ENCODE measurements around the gene FARS2. TPM values are rescaled to one million over a fixed set of nuclear protein-coding genes. Genes with fewer than 3 reads are reported as not detected.

FARS2 gene
- total and polyA plus RNA-seq, 12 donors: 7.6 to 22.4 (median 20.8) TPM

- no peak for DNase-seq
- H3K9me3 ChIP-seq: peaks cover 0 to 7% (median 0%) of the 10 kb centered on the region in 11 donors
- ATAC-seq: peak in 6 of 8 donors; percentile 27 to 83 (median 44)
- peaks cover 0 to 15% (median 0%) of the 10 kb centered on the region in 9 donors for H3K4me1 ChIP-seq
- TF ChIP-seq CTCF (IDR thresholded peaks at IDR 0.05): no peak
- intact Hi-C loops (cut with DNase I): no loop called here
- H3K27ac ChIP-seq: no peak overlapping the region
- no peak overlapping the region for H3K4me3 ChIP-seq
- 64 to 75% methylated on average over 11 of the region's 11 CpGs for WGBS, 2 donors
- H3K27me3 ChIP-seq: no peaks in the 10 kb centered on the region
- peaks cover 0 to 3% (median 0%) of the 10 kb centered on the region in 9 donors for H3K36me3 ChIP-seq
Measured at GRCh38 chr6:5343998-5344397, 82.7 kb downstream of the FARS2 start.

GRCh38 chr6:5345324-5345723 is 84.0 kb downstream of the FARS2 start:
- Histone ChIP-seq H3K27me3 (no peaks in the 10 kb centered on the region), H3K36me3 (peaks cover 0 to 3% (median 0%) of the 10 kb centered on the region in 9 donors), H3K4me3 (no peak overlapping the region), H3K27ac (no peak overlapping the region), H3K4me1 (peaks cover 0 to 12% (median 0%) of the 10 kb centered on the region in 9 donors), H3K9me3 (peaks cover 0 to 12% (median 0%) of the 10 kb centered on the region in 11 donors)
- intact Hi-C loops (cut with DNase I): no loop called here
- TF ChIP-seq CTCF (IDR thresholded peaks at IDR 0.05): no peak
- 87 to 91% methylated on average over 6 of the region's 6 CpGs for WGBS, 2 donors
- ATAC-seq: peak in 1 of 8 donors; percentile 44
- DNase-seq: no peak

- peaks cover 0 to 12% (median 0%) of the 10 kb centered on the region in 11 donors for H3K9me3 ChIP-seq
- DNase-seq: no peak
- TF ChIP-seq CTCF (IDR thresholded peaks at IDR 0.05): no peak
- intact Hi-C loops (cut with DNase I): no loop called here
- no peaks in the 10 kb centered on the region for H3K4me1 ChIP-seq
- H3K36me3 ChIP-seq: peaks cover 0 to 3% (median 0%) of the 10 kb centered on the region in 9 donors
- H3K27me3 ChIP-seq: no peaks in the 10 kb centered on the region
- ATAC-seq: no peak
- no peak overlapping the region for H3K4me3 ChIP-seq
- no peak overlapping the region for H3K27ac ChIP-seq
- WGBS, 2 donors: 87 to 90% methylated on average over 6 of the region's 6 CpGs
Measured at GRCh38 chr6:5351552-5352210, 90.4 kb downstream of the FARS2 start.

GRCh38 chr6:5353971-5354370 is 92.7 kb downstream of the FARS2 start:
- DNase-seq (no peak), ATAC-seq (no peak)
- intact Hi-C loops (cut with DNase I): no loop called here

More at GRCh38 chr6:5353971-5354370, 92.7 kb downstream of the FARS2 start:
- no peak for TF ChIP-seq CTCF (IDR thresholded peaks at IDR 0.05)
- Histone ChIP-seq H3K4me3 (no peak overlapping the region), H3K27ac (no peak overlapping the region), H3K36me3 (no peaks in the 10 kb centered on the region), H3K9me3 (peaks cover 0 to 7% (median 0%) of the 10 kb centered on the region in 11 donors), H3K27me3 (no peaks in the 10 kb centered on the region), H3K4me1 (no peaks in the 10 kb centered on the region)
- 93 to 95% methylated on average over 1 of the region's 1 CpG for WGBS, 2 donors

All from heart right ventricle (tissue), 16 donors.